Right forelimb (tissue), 1 donor: ENCODE data around the gene CTAGE4.
"Not testable (repeated sequence)": the region's sequence is repeated elsewhere in the genome, so short reads cannot be mapped to it uniquely, and the experiment has no call there.

Source experiments
- DNase-seq: peaks from one replicate; pipeline ENCODE4 v3.0.0-alpha.2; 2018

The CTAGE4 gene

DNA sequence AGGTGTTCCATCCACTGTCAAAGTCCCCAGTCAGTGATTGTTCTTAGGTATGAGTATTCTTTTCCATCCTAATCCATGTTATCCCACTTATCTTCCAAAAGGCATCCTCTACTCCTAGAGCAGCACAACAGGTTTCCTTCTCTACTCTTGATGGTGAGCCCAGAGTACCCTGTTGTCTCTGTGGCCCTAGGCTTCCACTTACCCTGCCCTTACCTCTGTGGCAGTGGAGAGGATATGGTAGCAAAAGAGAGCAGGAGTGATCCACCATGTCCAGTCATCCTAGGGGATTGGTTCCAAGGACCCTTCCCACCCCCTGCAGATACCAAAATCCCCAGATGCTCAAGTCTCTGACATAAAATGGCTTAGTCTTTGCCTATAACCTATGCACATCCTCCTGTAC lies 33.9 kb downstream of the CTAGE4 start:
- DNase-seq, result not testable (repeated sequence)

DNA sequence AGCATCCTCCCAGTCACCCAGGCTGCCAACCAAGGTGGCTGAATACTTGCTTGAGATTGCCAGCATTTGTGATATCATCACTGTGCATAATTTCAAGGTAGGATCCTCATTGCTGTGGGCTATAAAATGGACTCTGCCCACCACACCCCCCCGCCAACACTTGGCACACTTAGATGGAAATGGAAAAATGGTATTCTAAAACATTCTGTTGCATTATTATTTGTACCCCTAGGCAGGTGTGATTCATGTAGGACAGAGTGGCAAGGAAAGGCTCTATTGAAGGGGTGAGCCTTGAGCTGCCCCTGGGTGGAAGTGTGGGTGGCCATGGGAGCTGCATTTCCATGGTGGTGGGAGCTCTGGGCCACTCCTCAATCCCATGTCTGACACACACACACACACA lies 35.3 kb downstream of the CTAGE4 start:
- not testable (repeated sequence) for DNase-seq

DNA sequence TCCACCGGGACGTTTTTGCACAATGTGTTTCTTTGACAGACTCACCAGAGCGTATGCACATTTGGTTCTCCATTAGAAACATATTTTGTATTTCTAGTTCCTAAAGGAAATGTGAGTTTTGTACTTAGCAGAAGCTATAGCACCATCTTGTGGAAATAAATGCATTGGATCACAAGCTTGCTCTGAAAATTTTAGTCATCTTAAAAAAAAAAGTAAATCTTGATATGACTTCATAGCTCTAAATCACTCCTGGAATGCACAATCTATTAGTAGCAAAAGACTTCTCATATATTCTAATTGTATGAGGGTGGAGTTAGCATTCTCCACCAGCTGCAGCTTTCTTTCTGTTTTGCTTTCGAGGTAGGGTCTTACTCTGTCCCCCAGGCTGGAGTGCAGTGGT lies 35.9 kb downstream of the CTAGE4 start:
- not testable (repeated sequence) for DNase-seq

DNA sequence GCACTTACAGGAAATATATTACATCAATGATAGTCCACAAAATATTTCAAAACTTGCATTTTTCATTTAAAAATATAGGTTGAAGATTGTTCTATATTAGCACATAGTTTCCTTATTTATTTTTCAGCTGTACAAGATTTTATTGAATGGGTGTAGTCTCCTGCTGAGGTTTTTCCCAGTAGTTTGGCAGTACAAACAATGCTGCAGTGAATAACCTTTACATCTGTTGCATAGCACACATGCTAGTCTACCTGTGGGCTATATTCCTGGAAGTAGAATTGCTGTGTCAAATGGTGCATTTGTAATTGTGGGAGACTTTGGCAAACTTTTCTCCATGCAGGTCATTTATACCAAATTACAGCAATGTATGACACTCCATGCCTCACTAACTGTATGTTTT lies 37.3 kb downstream of the CTAGE4 start:
- DNase-seq, result not testable (repeated sequence)

DNA sequence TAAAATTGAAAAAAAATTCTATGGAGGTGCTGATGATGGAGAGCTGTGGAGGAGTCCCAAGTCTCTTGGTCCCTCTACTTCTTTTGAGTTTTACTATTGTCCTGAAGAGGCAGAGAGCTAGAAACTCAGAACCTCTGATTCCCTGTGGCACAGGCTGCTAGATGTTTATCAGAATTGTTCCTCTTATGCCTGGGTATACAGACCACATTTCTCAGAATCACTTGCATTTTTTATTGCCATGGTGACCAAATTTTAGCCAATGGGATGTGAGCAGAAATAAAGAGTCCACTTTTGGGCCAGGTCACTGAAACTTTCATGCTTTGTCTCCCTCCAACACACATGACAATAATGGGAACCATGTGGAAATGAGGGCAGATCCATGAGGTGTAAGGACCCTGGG lies 40.4 kb downstream of the CTAGE4 start:
- DNase-seq, result not testable (repeated sequence)

DNA sequence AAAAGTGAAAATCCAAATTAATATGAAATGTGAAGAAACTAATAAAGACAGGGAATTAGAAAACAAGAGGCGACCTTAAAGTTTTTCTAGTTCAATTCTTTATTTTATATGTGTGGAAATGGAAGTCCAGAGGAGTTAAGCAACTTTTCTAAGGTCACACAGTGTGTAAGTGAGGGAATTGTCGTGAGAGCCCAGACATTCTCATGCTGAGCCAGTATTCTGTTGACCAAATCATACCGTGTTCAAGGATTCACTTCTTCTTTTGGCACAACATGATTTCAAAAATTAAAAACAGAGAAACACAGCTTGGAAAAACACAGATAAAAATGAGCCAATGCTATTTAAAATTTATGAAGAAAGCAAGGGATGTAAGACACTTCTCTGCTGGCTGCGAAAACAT lies 43.6 kb downstream of the CTAGE4 start:
- DNase-seq, result not testable (repeated sequence)

DNA sequence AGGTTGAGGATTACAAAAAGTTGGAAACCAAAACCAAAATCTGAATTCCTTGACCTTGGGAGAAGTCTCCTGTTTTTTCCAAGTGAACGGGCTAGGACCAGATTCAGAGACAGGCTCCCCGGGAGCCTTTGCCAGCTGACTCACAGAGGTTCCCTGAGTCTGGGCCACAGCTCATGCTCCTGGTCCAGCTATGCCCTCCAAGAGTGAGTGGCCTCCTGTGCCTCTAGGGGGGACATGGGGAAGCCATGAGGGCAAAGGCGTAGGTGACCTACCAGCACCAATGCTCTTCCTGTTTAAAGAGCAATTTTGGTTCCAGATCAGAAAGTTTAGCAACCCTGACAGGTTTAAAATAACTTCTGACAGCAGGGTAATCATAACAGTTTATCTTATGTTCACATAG lies 45.5 kb downstream of the CTAGE4 start:
- DNase-seq, result peak; percentile 10

DNA sequence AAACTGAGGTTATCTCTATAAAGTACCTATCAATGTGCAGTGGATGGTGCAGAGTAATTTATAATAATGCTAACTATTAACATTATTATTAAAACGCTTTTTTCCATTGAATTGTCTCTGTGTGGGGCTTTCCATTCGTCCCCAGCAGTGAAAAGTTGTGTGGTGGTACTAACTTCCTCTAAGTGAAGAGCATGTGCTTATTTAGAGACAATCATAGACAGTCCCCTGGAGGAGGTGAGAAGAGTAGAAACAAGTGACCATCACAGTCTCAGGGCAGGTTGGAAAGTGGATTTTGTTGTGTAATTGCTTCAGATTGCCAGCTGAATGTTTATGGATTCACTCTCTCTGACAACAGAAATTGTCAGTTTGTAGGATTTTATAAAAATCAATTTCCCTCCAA lies 47.8 kb downstream of the CTAGE4 start:
- not testable (repeated sequence) for DNase-seq

DNA sequence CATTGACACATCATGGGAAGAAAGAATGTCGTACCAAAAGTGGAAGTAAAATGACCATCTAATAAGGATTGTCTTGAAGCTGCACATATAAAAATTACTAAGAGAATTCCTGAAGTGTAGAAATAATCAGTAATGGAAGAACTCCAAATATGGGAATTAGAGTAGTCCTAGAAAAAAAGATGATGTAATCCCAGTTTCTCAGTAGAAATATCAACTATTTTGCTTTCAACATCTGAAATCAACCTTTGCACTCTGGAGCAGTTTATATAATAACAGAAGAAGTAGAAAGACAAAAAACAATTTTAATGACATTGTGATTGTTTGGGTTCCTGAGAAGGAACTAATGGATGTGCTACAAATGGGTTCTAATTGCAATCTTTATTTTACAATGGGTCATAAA lies 49.8 kb downstream of the CTAGE4 start:
- DNase-seq, result not testable (repeated sequence)
